Glomerular endothelial cell (primary cell): ENCODE measurements around the gene FCGR3B. TPM values are rescaled to one million over a fixed set of nuclear protein-coding genes. Genes with fewer than 3 reads are reported as not detected.
"Not testable (repeated sequence)": the region's sequence is repeated elsewhere in the genome, so short reads cannot be mapped to it uniquely, and the experiment has no call there.

ENCODE experiments used
- DNase-seq: peaks from one replicate; pipeline ENCODE4 v3.0.0-alpha.2; 2011; ENCODE audit warnings: low read depth, low spot score; ENCODE audit errors: extremely low read depth
- total RNA-seq: library from RNA; depleted of rRNA; stranded (reverse); fragments of >200 nt; gene quantifications from 2 replicates; pipeline ENCODE4 v1.2.3, GENCODE V29; 2015

FCGR3B gene
- total RNA-seq, 1 donor from 2014 or later = not detected

DNA sequence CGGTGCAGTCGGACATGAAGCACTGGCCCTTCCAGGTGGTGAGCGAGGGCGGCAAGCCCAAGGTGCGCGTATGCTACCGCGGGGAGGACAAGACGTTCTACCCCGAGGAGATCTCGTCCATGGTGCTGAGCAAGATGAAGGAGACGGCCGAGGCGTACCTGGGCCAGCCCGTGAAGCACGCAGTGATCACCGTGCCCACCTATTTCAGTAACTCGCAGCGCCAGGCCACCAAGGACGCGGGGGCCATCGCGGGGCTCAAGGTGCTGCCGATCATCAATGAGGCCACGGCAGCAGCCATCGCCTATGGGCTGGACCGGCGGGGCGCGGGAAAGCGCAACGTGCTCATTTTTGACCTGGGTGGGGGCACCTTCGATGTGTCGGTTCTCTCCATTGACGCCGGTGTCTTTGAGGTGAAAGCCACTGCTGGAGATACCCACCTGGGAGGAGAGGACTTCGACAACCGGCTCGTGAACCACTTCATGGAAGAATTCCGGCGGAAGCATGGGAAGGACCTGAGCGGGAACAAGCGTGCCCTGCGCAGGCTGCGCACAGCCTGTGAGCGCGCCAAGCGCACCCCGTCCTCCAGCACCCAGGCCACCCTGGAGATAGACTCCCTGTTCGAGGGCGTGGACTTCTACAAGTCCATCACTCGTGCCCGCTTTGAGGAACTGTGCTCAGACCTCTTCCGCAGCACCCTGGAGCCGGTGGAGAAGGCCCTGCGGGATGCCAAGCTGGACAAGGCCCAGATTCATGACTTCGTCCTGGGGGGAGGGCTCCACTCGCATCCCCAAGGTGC is 24.2 kb downstream of the FCGR3B start:
- not testable (repeated sequence) for DNase-seq

DNA sequence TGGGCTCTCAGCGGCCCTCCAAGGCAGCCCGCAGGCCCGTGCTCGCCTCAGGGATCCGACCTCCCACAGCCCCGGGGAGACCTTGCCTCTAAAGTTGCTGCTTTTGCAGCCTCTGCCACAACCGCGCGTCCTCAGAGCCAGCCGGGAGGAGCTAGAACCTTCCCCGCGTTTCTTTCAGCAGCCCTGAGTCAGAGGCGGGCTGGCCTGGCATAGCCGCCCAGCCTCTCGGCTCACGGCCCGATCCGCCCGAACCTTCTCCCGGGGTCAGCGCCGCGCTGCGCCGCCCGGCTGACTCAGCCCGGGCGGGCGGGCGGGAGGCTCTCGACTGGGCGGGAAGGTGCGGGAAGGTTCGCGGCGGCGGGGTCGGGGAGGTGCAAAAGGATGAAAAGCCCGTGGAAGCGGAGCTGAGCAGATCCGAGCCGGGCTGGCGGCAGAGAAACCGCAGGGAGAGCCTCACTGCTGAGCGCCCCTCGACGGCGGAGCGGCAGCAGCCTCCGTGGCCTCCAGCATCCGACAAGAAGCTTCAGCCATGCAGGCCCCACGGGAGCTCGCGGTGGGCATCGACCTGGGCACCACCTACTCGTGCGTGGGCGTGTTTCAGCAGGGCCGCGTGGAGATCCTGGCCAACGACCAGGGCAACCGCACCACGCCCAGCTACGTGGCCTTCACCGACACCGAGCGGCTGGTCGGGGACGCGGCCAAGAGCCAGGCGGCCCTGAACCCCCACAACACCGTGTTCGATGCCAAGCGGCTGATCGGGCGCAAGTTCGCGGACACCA is 25.0 kb downstream of the FCGR3B start:
- not testable (repeated sequence) for DNase-seq

DNA sequence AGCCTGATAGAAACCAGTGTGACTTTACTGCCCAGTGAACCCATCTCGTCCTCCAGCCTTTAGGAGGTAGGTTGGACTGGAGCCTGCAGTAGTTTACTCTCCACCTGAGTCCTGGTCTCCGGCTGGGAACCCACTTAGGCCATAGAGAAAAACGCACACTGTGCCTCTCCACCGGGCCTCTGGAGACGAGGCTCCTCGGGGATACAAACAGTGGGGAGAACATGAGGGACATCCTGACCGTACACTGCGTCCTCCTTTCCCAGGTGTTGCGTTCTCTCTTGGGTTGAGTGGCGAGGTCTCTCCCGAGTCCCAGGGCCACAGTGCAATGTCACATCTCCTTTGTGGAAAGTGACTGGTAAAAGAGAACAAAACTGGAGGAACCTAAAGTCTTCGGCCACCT is 26.0 kb downstream of the FCGR3B start:
- DNase-seq = not testable (repeated sequence)

DNA sequence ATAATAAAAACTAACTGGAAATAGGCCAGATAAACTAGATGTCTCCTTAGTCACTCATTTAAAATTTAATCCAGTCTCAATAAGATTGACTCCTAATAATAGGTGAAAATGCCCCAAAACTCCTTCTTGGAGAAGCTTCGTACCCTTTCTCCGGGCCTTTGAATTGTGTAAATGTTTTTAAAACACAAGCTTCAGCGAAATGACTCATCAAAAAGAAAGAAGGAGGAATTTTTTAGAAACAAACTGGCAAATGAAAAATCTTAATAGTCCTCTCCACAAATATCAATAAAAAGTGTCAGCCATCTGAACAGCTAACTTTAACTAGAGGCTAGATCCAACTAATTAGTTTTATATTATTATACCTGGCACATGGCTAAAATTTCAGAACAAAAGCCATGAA is 33.9 kb downstream of the FCGR3B start:
- not testable (repeated sequence) for DNase-seq

DNA sequence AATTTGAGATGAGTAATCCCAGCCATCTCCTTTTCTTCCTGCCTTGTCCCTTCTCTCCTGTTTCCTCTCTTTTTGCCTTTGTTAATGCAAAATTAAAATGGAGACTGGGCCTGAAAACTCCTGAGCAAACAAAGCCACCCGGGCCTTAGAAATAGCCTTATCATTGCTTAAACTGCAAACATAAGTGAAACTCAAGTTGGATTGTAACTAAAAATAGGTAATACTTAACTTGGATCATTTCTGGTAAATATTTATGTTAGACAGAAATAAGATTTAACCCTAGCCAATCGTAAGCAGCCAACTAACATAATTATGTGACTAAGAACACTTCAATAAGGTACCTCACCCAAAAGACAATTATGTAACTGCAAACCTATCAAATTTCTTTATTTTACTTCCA is 35.4 kb downstream of the FCGR3B start:
- DNase-seq = not testable (repeated sequence)

DNA sequence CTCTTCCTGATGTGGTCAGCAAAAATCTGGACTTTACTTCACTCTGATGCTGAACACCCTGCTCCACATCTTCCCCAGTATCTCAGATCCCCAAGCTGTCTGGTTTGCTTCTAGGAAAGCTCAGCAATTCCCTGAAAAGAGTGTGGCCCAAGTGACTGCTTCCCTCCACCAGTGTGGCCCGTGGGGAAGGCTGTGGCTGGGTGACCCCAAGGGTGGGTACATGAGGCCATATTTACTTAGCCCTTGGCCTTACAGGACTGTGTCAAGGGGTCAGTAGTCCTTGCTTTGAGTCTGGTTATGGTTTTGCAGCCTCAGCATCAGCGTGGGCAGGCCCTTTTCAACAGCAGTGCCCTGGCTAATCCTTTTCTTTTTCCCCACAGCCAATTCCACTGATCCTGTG is 35.8 kb downstream of the FCGR3B start:
- not testable (repeated sequence) for DNase-seq

DNA sequence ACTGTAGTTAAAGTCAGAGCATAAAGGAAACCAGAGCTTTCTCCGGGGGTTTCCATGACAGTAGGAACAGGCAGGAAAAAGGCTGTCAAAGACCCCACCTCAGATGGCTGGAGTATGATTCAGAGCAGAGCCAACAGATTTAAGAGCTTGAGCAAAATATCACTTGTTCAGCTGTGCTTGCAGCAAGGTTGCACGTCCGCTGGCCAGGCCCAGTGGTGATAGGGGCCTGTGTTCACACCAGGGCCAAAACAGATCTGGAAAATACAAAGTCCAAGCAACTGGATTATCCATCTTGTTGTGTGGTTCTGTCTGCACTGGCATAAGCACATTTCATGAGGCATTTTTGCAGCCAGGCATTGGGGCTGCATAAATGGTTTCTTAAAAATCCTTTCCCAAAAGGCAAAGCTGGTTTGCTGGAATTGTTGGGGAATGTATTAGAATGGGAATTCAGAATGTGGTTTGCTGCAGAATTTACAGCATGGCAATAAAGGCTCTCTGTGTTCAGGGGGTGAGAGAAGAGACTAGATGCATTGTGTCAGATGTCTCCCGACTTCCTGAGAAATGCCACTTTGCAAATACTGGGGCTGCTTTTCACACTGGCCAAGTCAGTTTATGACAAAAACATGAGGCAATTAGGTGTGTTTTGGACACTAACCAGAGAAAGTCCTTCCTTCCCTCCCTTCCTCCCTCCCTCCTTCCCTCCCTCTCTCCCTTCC is 36.5 kb downstream of the FCGR3B start:
- not testable (repeated sequence) for DNase-seq

DNA sequence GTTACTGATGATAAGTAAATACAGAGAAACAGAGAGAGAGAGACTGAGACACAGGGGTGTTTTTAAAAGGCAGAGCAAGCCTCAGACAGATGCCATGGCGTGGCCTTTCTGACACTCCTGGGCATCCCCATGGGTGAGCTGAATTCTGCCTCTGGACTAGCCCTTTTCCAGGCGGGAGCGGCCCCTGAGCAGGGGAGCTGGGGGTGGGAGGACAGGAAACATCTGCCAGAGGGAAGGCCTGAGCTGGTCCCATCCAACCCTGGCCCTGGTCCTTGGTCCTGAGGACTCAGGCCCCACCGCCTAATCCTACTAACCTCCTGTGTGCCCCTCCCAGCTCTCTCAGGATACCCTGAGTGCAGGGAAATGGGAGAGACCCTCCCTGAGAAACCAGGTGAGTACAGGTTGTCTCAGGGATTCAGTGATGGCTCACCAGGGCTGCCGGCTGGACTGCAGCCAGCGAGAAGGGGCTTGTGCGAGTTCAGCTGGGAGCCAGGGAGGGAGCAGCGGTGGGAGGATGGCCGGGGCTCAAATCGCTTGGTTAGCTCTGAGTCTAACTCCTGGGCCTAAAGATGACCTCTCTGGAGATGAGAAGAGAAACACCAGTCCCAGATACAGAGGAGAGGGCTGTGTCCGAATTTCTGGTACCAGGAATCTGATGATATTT is 37.8 kb downstream of the FCGR3B start:
- DNase-seq = not testable (repeated sequence)

DNA sequence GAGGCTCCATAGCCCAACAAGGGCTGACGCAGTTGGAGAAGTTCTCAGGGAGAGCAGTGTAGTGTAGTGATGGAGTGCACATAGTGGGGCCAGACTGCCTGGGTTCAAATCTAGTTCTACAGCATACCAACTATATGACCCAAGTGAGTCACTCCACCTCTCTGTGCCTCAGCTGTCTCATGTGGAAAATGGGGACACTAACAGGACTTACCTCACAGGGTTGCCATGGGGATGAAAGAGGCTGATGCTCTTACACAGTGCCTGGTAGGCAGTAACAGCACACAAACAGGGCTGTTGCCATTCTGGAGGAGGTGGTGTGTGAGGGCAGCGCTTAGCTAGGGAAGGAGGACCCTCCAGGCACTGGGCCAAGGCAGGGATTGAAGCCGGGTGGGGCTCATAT is 38.4 kb downstream of the FCGR3B start:
- not testable (repeated sequence) for DNase-seq

DNA sequence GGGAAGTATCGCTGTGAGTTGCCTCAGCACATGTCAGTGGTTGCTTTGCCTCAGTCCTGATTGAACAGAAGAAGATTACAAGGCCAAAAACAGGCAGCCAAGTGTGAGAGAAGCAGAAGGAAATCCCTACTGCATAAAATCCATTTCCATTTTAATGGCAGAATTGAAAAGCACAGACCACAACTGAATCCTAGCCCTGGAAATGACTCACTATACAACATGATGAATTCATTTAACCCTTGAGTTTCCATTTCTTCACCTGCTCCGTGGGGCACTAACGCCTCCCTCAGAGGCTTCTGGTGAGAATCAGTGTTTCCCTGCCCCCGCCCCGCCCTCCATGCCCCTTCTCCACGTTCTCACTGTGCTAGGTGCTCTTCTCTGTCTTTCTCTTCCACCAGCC is 41.1 kb downstream of the FCGR3B start:
- DNase-seq = not testable (repeated sequence)

DNA sequence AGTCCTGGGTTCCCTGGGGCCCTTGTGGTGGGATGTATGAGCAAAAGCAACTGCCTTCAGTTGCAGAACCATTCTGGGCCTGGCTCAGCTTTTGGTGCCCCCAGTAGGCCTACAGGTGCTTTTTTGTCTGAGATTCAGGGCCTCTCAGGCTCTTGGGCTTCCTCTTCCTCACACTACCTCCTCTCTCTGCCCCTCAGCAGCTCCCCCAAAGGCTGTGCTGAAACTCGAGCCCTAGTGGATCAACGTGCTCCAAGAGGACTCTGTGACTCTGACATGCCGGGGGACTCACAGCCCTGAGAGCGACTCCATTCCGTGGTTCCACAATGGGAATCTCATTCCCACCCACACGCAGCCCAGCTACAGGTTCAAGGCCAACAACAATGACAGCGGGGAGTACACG is 41.6 kb downstream of the FCGR3B start:
- DNase-seq = not testable (repeated sequence)

DNA sequence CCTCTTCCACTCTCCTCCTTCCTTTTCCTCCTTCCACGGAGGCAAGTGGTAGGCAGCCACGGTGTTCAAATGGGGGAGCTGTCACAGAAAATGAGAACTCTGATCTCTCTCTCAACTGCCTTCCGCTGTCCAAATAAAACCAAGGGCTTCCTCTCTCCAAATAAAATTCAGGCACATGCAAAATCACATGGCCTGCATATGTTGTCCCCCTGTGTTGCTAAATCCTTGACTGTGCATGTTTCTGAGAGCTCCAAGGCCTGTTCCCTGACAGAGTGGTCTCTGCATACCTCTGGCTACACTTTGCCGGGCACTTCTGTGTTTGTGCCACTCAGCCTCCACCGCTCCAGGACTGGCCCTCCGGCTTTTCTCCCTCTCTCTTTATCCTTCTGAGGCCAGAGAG is 42.4 kb downstream of the FCGR3B start:
- not testable (repeated sequence) for DNase-seq

DNA sequence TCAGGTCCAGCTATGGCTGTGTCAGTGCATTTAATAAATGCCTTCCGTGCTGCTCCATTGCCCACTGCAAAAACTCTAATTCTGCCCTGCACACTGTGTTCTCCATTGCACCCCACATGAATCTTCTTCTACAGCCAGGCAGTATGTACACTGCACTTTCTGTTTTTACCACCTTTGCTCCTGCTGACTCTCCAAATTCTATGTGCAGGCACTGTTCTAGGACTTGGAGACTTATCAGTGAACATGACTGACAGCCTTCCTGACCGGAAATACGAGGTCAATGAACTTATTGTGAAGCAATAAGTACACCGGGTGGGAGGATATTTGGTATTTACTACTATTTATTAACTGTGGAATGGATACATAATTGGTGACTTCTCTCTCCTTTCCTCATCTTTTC is 48.1 kb downstream of the FCGR3B start:
- not testable (repeated sequence) for DNase-seq

DNA sequence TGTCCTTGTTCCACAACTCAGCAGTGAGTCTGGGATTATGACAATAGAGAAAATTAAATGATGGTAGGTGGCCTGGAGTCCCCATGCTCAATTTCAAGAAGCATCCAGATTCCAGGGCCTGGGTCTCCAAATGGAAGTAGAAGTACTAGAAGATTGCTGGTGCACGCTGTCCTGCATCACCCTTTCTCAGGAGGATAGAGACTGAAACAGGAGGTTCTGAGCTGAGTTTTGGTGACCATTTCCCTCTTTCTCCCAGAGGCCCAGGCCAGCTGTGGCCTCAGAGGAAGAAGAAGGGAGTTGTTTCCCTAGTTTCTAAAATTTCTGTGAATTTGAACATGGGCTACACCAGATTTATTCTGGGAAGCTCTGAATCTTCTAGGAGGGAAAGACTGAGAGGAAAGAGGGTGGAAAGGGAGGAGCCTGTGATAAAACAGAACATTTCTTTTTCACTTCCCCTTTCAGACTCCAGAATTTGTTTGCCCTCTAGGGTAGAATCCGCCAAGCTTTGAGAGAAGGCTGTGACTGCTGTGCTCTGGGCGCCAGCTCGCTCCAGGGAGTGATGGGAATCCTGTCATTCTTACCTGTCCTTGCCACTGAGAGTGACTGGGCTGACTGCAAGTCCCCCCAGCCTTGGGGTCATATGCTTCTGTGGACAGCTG is 50.0 kb downstream of the FCGR3B start:
- not testable (repeated sequence) for DNase-seq

DNA sequence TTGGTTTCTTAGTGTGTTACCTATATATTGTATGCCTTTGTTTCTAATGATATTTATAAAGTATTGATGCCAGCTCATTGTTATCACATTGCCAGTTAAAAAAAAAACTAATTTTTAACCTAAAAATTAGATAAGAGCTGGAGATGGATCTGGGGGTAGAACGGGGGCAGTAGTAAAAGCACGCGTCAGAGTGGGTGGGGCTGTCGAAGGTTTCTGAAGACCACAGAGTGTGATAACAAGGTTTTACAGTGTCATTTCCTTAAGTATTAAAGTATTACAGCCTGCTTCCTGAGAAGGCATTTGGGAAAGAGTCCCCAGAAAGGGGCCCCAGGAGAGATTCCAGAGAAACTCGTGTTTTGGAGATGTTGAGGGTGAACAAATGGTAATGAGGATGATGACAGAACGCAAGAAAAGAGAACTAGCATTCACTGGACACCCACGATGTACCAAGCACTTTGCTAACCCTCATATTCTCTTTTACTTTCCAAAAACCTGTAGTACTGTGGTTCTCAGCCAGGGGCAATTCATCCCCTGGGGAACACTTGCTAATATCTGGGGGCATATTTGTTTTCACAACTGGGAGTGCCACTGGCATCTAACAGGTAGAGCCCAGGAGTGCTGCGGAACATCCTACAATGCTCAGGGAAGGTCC is 51.0 kb downstream of the FCGR3B start:
- DNase-seq = not testable (repeated sequence)

DNA sequence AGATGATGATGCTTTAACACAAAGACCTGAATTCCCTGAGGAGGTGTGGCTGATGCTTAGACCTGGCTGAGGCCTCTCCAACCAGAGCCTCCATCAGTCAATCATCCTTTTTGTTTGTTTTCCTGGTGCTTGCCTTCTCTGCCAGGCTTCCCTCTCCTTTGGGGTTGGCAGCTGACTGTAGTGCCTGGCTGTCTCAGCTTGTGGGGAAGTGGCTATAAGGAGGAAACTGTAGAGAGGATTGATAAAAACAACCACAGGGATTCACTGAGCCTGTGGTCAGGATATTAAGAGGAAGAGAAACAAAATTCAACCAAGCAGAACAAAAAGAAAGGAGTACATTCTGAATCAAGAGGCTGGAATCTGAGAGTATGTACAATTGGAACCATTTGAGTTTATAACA is 54.3 kb downstream of the FCGR3B start:
- DNase-seq = not testable (repeated sequence)
